A549 (cell line): ENCODE data around the gene EFNA3.

Experiments
- CBX2 ChIP-seq: fragments of 200-600 bp; sonication (generic); IDR thresholded peaks from 2 replicates; pipeline ENCODE4 v1.6.1; 2016; ENCODE audit warnings: low read depth, mild to moderate bottlenecking, borderline replicate concordance
- CEBPB ChIP-seq, 2 experiments: fragments of >200 bp in 1 of 2; sonication (Bioruptor Twin) in 1 of 2; formaldehyde crosslinking in 1 of 2; IDR thresholded peaks; 2 replicates each; pipeline ENCODE4 v1.6.1; 2012 to 2016
- CHD2 ChIP-seq: fragments of 150-350 bp; IDR thresholded peaks from 2 replicates; pipeline ENCODE4 v1.6.1; 2014; ENCODE audit warnings: low read length; ENCODE audit not compliant: partially characterized antibody
- FOSB ChIP-seq: fragments of 250-450 bp; sonication (Bioruptor Pico); IDR thresholded peaks from 2 replicates; pipeline ENCODE4 v1.5.0; 2020; ENCODE audit warnings: mild to moderate bottlenecking, moderate library complexity
- MAFK ChIP-seq: fragments of 450-650 bp; IDR thresholded peaks from 2 replicates; pipeline ENCODE4 v1.6.1; 2014; ENCODE audit not compliant: partially characterized antibody
- POLR2A ChIP-seq: IDR thresholded peaks from 2 replicates; pipeline ENCODE4 v1.6.1; 2012; ENCODE audit warnings: mild to moderate bottlenecking, low read length
- RCOR1 ChIP-seq: fragments of 150-350 bp; IDR thresholded peaks from 2 replicates; pipeline ENCODE4 v1.6.1; 2014; ENCODE audit warnings: antibody characterized with exemption, low read length, low read depth
- ZNF302 ChIP-seq: fragments of 250-450 bp; sonication (Bioruptor Pico); IDR thresholded peaks from 2 replicates; pipeline ENCODE4 v1.9.0; 2021; ENCODE audit warnings: inconsistent platforms, mild to moderate bottlenecking, moderate library complexity
- TF ChIP-seq, protein P1 (sequence below): fragments of >200 bp; sonication (Bioruptor Twin); formaldehyde crosslinking; IDR thresholded peaks from 3 replicates; pipeline ENCODE4 v1.5.1; 2016
- TF ChIP-seq, protein P2 (sequence below): fragments of 450-650 bp; IDR thresholded peaks from 2 replicates; pipeline ENCODE4 v1.6.1; 2014; ENCODE audit warnings: antibody characterized with exemption

DNA sequence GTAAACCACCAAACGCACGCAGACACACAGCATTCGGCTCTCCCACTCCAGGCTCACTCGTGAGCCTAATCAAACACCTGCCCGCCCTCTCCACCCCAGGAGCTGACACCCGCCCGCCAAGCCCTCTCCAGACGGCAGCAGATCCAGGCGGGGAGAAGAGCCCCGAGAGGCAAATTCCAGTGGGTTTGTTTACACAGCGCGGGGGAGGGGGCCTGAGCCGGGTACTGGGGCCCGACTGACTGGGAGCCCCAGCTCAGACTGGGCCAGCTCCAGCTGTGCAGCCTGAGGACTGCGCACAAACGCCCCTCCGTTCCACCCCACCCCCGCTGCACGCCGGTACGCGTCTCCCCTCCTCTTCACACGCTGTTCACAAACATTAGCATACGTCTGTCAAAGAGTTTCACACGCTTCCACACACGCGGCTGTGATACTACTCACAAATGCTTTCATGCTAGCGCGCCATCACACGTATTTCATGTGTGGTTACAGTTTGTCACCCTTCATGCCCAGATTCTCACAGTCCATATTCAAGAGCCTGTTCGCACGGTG, 48.0 kb downstream of the EFNA3 start:
- no peak for TF ChIP-seq CHD2
- no peak for TF ChIP-seq CEBPB (IDR thresholded peaks at IDR 0.05)
- TF ChIP-seq, protein P1, sequence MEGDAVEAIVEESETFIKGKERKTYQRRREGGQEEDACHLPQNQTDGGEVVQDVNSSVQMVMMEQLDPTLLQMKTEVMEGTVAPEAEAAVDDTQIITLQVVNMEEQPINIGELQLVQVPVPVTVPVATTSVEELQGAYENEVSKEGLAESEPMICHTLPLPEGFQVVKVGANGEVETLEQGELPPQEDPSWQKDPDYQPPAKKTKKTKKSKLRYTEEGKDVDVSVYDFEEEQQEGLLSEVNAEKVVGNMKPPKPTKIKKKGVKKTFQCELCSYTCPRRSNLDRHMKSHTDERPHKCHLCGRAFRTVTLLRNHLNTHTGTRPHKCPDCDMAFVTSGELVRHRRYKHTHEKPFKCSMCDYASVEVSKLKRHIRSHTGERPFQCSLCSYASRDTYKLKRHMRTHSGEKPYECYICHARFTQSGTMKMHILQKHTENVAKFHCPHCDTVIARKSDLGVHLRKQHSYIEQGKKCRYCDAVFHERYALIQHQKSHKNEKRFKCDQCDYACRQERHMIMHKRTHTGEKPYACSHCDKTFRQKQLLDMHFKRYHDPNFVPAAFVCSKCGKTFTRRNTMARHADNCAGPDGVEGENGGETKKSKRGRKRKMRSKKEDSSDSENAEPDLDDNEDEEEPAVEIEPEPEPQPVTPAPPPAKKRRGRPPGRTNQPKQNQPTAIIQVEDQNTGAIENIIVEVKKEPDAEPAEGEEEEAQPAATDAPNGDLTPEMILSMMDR = no peak
- no peak for TF ChIP-seq MAFK
- no peak for TF ChIP-seq FOSB (CRISPR knock-in tag)
- no peak for TF ChIP-seq RCOR1
- TF ChIP-seq ZNF302 (CRISPR knock-in tag) = no peak
- TF ChIP-seq POLR2A = no peak
- TF ChIP-seq, protein P2, sequence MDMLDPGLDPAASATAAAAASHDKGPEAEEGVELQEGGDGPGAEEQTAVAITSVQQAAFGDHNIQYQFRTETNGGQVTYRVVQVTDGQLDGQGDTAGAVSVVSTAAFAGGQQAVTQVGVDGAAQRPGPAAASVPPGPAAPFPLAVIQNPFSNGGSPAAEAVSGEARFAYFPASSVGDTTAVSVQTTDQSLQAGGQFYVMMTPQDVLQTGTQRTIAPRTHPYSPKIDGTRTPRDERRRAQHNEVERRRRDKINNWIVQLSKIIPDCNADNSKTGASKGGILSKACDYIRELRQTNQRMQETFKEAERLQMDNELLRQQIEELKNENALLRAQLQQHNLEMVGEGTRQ = no peak
- no peak for TF ChIP-seq CBX2
